SK-N-SH (cell line): ENCODE results near the gene ACAT2. TPM values are rescaled to one million over a fixed set of nuclear protein-coding genes. Genes with fewer than 3 reads are reported as not detected.

Source experiments
- CTCF ChIA-PET: fragments of 300-600, 350-600 bp; formaldehyde crosslinking; extraction: SDS; loops from one replicate; lab custom pipeline; 2021; lab: Yijun Ruan, JAX
- POLR2A ChIA-PET: fragments of 350-600 bp; sonication (Branson Sonifier 250); formaldehyde crosslinking; extraction: SDS; loops from one replicate; lab custom pipeline; 2020; ENCODE audit warnings: antibody characterized with exemption, inconsistent platforms; lab: Yijun Ruan, JAX
- DNase-seq: peaks from one replicate; pipeline ENCODE4 v3.0.0; 2012
- H2AFZ ChIP-seq: fragments of 200-600 bp; sonication (generic); 2 replicates; pipeline ENCODE4 v1.8.1; 2016; ENCODE audit warnings: antibody characterized with exemption, mild to moderate bottlenecking, low read depth
- H3F3A ChIP-seq: fragments of 200-600 bp; sonication (generic); replicated peaks from 2 replicates; pipeline ENCODE3; 2016; ENCODE audit warnings: antibody characterized with exemption, mild to moderate bottlenecking; ENCODE audit not compliant: insufficient read depth
- H3K27ac ChIP-seq, 2 experiments: fragments of 200-500 bp in 1 of 2; fragments of 200-600 bp in 1 of 2; sonication (Bioruptor generic) in 1 of 2; sonication (generic), shearing (Covaris generic) in 1 of 2; 2 replicates each; pipeline versions ENCODE4 v1.5.1 to v1.6.1; 2014 to 2016; ENCODE audit warnings: low read depth in 2 of 2, inconsistent platforms in 1 of 2, low read length in 1 of 2, mild to moderate bottlenecking in 1 of 2, mixed read lengths in 1 of 2
- H3K27me3 ChIP-seq: fragments of 200-600 bp; sonication (generic), shearing (Covaris generic); 2 replicates; pipeline ENCODE4 v1.6.1; 2016; ENCODE audit warnings: mixed run types; ENCODE audit not compliant: insufficient read depth
- H3K36me3 ChIP-seq, 2 experiments: fragments of 200-500 bp in 1 of 2; fragments of 200-600 bp in 1 of 2; sonication (Bioruptor generic) in 1 of 2; sonication (generic) in 1 of 2; replicated peaks in 1 of 2; 2 replicates each; pipeline versions ENCODE3 to v1.5.1; 2014 to 2016; ENCODE audit warnings: low read length in 1 of 2, mild to moderate bottlenecking in 1 of 2; ENCODE audit not compliant: insufficient read depth in 2 of 2, control insufficient read depth in 1 of 2
- H3K4me1 ChIP-seq, 2 experiments: fragments of 200-500 bp in 1 of 2; fragments of 200-600 bp in 1 of 2; sonication (Bioruptor generic) in 1 of 2; sonication (generic), shearing (Covaris generic) in 1 of 2; 2 replicates each; pipeline versions ENCODE4 v1.5.1 to v1.6.1; 2014 to 2016; ENCODE audit warnings: low read depth in 1 of 2, low read length in 1 of 2, mixed run types in 1 of 2; ENCODE audit not compliant: insufficient read depth in 2 of 2, control insufficient read depth in 1 of 2
- H3K4me2 ChIP-seq: fragments of 200-600 bp; sonication (generic), shearing (Covaris generic); 2 replicates; pipeline ENCODE4 v1.6.1; 2017; ENCODE audit warnings: mixed run types
- H3K4me3 ChIP-seq, 2 experiments: fragments of 200-500 bp in 1 of 2; fragments of 200-600 bp in 1 of 2; sonication (Bioruptor generic) in 1 of 2; sonication (generic), shearing (Covaris generic) in 1 of 2; 2 replicates each; pipeline versions ENCODE4 v1.5.1 to v1.8.1; 2014 to 2016; ENCODE audit warnings: low read depth in 2 of 2, inconsistent platforms in 1 of 2, low read length in 1 of 2, mild to moderate bottlenecking in 1 of 2, mixed read lengths in 1 of 2, moderate library complexity in 1 of 2
- H3K79me2 ChIP-seq: fragments of 200-600 bp; sonication (generic); 2 replicates; pipeline ENCODE4 v1.8.1; 2017; ENCODE audit warnings: mild to moderate bottlenecking; ENCODE audit not compliant: insufficient read depth
- H3K9ac ChIP-seq: fragments of 200-600 bp; sonication (generic); 2 replicates; pipeline ENCODE4 v1.6.1; 2017; ENCODE audit warnings: mixed run types
- H3K9me2 ChIP-seq: fragments of 200-600 bp; sonication (generic); 2 replicates; pipeline ENCODE4 v1.6.1; 2017; ENCODE audit warnings: mixed run types
- H3K9me3 ChIP-seq: fragments of 200-600 bp; sonication (generic); 2 replicates; pipeline ENCODE4 v1.6.1; 2017; ENCODE audit warnings: mixed run types, mild to moderate bottlenecking, moderate library complexity
- H4K20me1 ChIP-seq: fragments of 200-600 bp; sonication (generic); 2 replicates; pipeline ENCODE4 v1.6.1; 2017; ENCODE audit warnings: mild to moderate bottlenecking, mixed run types; ENCODE audit not compliant: insufficient read depth
- FOXJ3 ChIP-seq: sonication (generic); formaldehyde crosslinking; IDR thresholded peaks from 2 replicates; pipeline ENCODE4 v1.5.1; 2020; ENCODE audit warnings: mild to moderate bottlenecking, missing genetic modification reagents
- GABPA ChIP-seq: IDR thresholded peaks from 2 replicates; pipeline ENCODE4 v1.4.0; 2012; ENCODE audit warnings: low read depth, mild to moderate bottlenecking
- RAD21 ChIP-seq: IDR thresholded peaks from 2 replicates; pipeline ENCODE4 v1.6.1; 2012; ENCODE audit warnings: mild to moderate bottlenecking, low read length
- RCOR1 ChIP-seq: fragments of 150-350 bp; IDR thresholded peaks from 2 replicates; pipeline ENCODE4 v1.6.1; 2017; ENCODE audit warnings: antibody characterized with exemption, low read length
- RFX5 ChIP-seq: IDR thresholded peaks from 2 replicates; pipeline ENCODE4 v1.6.1; 2012; ENCODE audit warnings: mild to moderate bottlenecking, improper control_type of control experiment, low read length
- RXRA ChIP-seq: IDR thresholded peaks from 2 replicates; pipeline ENCODE4 v1.4.0; 2012; ENCODE audit warnings: low read depth, mild to moderate bottlenecking, borderline replicate concordance
- SMC3 ChIP-seq: IDR thresholded peaks from 2 replicates; pipeline ENCODE4 v1.6.1; 2012; ENCODE audit warnings: low read depth, low read length, improper control_type of control experiment
- WGBS: methylation state at CpG from one replicate; pipeline ENCODE4 v1.1.6; 2017; ENCODE audit warnings: low lambda C conversion rate; 5-methylcytosine and 5-hydroxymethylcytosine counted together
- polyA plus RNA-seq, 3 experiments: library from polyadenylated mRNA; depleted of rRNA; stranded (reverse); fragments of >200 nt; gene quantifications; 2 replicates each; pipeline ENCODE4 v1.2.3, GENCODE V29; 2012
- TF ChIP-seq, protein P1 (sequence below): fragments of 200-600 bp; sonication (generic); IDR thresholded peaks from 2 replicates; pipeline ENCODE4 v1.6.1; 2017; ENCODE audit warnings: antibody characterized with exemption, mild to moderate bottlenecking, moderate library complexity
- TF ChIP-seq, protein P2 (sequence below): fragments of 150-350 bp; IDR thresholded peaks from 2 replicates; pipeline ENCODE4 v1.6.1; 2016; ENCODE audit warnings: mild to moderate bottlenecking, low read depth, low read length
- TF ChIP-seq, protein P3 (sequence below): fragments of 150-350 bp; IDR thresholded peaks from 2 replicates; pipeline ENCODE4 v1.6.1; 2017; ENCODE audit warnings: antibody characterized with exemption, low read length, low read depth, borderline replicate concordance
- TF ChIP-seq, protein P4 (sequence below): IDR thresholded peaks from 2 replicates; pipeline ENCODE4 v1.4.0; 2012; ENCODE audit warnings: low read depth, borderline replicate concordance
- TF ChIP-seq, protein P5 (sequence below): IDR thresholded peaks from 2 replicates; pipeline ENCODE4 v1.6.1; 2012; ENCODE audit warnings: mild to moderate bottlenecking, low read depth, low read length, moderate library complexity

ACAT2 gene
- polyA plus RNA-seq, 1 of the 3 experiments (the other 2 are of a cell fraction): 13.1 TPM

DNA sequence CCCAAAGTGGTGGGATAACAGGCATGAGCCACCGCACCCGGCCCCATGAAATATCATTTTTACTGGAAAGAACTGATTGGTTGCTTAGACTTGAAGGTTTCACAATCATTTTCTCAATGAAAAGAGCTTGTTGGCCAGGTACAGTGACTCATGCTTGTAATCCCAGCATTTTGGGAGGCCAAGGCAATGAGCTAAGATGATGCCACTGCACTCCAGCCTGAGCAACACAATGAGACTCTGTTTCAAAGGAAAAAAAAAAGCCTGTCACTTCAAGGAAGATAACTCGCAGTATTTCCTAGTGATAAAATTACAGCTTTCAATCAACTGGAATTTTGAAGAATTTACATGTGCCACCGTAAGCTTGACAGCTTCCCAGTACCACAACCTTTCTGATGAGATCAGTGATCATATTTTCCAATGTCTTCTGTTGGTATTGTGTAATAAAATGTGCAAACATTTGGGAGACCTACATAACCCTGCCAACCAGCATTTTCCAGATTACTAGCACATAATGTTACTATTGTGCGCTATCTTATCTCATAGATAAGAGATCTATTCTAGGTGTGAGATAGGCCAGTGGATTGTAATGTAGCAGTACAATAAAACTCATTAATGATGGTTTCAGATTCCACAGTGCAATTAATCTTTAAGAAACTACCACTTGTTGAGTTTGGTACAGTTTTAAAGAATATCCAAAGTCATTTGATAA lies 45.5 kb downstream of the ACAT2 start:
- no peak overlapping the region for H3K27ac ChIP-seq
- H3K9me2 ChIP-seq: no peaks in the 10 kb centered on the region
- 89% methylated on average over 5 of the region's 5 CpGs for WGBS
- no peak overlapping the region for H3K9ac ChIP-seq
- H3K79me2 ChIP-seq: no peaks in the 10 kb centered on the region
- no peaks in the 10 kb centered on the region for H4K20me1 ChIP-seq
- H3K4me2 ChIP-seq: no peak overlapping the region
- TF ChIP-seq RXRA: no peak
- TF ChIP-seq, protein P1, sequence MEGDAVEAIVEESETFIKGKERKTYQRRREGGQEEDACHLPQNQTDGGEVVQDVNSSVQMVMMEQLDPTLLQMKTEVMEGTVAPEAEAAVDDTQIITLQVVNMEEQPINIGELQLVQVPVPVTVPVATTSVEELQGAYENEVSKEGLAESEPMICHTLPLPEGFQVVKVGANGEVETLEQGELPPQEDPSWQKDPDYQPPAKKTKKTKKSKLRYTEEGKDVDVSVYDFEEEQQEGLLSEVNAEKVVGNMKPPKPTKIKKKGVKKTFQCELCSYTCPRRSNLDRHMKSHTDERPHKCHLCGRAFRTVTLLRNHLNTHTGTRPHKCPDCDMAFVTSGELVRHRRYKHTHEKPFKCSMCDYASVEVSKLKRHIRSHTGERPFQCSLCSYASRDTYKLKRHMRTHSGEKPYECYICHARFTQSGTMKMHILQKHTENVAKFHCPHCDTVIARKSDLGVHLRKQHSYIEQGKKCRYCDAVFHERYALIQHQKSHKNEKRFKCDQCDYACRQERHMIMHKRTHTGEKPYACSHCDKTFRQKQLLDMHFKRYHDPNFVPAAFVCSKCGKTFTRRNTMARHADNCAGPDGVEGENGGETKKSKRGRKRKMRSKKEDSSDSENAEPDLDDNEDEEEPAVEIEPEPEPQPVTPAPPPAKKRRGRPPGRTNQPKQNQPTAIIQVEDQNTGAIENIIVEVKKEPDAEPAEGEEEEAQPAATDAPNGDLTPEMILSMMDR: no peak
- TF ChIP-seq GABPA: no peak
- no peak for TF ChIP-seq RFX5
- TF ChIP-seq RAD21: no peak
- TF ChIP-seq FOXJ3 (CRISPR knock-in tag): no peak
- TF ChIP-seq, protein P2, sequence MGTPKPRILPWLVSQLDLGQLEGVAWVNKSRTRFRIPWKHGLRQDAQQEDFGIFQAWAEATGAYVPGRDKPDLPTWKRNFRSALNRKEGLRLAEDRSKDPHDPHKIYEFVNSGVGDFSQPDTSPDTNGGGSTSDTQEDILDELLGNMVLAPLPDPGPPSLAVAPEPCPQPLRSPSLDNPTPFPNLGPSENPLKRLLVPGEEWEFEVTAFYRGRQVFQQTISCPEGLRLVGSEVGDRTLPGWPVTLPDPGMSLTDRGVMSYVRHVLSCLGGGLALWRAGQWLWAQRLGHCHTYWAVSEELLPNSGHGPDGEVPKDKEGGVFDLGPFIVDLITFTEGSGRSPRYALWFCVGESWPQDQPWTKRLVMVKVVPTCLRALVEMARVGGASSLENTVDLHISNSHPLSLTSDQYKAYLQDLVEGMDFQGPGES: no peak
- no peak for TF ChIP-seq SMC3
- TF ChIP-seq, protein P3, sequence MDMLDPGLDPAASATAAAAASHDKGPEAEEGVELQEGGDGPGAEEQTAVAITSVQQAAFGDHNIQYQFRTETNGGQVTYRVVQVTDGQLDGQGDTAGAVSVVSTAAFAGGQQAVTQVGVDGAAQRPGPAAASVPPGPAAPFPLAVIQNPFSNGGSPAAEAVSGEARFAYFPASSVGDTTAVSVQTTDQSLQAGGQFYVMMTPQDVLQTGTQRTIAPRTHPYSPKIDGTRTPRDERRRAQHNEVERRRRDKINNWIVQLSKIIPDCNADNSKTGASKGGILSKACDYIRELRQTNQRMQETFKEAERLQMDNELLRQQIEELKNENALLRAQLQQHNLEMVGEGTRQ: no peak
- no peak for TF ChIP-seq RCOR1
- TF ChIP-seq, protein P4, sequence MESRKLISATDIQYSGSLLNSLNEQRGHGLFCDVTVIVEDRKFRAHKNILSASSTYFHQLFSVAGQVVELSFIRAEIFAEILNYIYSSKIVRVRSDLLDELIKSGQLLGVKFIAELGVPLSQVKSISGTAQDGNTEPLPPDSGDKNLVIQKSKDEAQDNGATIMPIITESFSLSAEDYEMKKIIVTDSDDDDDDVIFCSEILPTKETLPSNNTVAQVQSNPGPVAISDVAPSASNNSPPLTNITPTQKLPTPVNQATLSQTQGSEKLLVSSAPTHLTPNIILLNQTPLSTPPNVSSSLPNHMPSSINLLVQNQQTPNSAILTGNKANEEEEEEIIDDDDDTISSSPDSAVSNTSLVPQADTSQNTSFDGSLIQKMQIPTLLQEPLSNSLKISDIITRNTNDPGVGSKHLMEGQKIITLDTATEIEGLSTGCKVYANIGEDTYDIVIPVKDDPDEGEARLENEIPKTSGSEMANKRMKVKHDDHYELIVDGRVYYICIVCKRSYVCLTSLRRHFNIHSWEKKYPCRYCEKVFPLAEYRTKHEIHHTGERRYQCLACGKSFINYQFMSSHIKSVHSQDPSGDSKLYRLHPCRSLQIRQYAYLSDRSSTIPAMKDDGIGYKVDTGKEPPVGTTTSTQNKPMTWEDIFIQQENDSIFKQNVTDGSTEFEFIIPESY: no peak
- TF ChIP-seq, protein P5, sequence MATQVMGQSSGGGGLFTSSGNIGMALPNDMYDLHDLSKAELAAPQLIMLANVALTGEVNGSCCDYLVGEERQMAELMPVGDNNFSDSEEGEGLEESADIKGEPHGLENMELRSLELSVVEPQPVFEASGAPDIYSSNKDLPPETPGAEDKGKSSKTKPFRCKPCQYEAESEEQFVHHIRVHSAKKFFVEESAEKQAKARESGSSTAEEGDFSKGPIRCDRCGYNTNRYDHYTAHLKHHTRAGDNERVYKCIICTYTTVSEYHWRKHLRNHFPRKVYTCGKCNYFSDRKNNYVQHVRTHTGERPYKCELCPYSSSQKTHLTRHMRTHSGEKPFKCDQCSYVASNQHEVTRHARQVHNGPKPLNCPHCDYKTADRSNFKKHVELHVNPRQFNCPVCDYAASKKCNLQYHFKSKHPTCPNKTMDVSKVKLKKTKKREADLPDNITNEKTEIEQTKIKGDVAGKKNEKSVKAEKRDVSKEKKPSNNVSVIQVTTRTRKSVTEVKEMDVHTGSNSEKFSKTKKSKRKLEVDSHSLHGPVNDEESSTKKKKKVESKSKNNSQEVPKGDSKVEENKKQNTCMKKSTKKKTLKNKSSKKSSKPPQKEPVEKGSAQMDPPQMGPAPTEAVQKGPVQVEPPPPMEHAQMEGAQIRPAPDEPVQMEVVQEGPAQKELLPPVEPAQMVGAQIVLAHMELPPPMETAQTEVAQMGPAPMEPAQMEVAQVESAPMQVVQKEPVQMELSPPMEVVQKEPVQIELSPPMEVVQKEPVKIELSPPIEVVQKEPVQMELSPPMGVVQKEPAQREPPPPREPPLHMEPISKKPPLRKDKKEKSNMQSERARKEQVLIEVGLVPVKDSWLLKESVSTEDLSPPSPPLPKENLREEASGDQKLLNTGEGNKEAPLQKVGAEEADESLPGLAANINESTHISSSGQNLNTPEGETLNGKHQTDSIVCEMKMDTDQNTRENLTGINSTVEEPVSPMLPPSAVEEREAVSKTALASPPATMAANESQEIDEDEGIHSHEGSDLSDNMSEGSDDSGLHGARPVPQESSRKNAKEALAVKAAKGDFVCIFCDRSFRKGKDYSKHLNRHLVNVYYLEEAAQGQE: no peak
- no peaks in the 10 kb centered on the region for H3F3A ChIP-seq
- CTCF ChIA-PET: no interaction called here
- H2AFZ ChIP-seq: no peak overlapping the region
- no peaks in the 10 kb centered on the region for H3K36me3 ChIP-seq
- H3K27me3 ChIP-seq: no peaks in the 10 kb centered on the region
- no peaks in the 10 kb centered on the region for H3K9me3 ChIP-seq
- no peak for DNase-seq
- POLR2A ChIA-PET: no interaction called here
- no peak overlapping the region for H3K4me3 ChIP-seq
- no peaks in the 10 kb centered on the region for H3K4me1 ChIP-seq
